Colonic mucosa (tissue), 4 donors: ENCODE data around the gene FYB1. TPM values are rescaled to one million over a fixed set of nuclear protein-coding genes. Genes with fewer than 3 reads are reported as not detected.

Experiments
- DNase-seq: peaks from one replicate; pipeline ENCODE4 v3.0.0-alpha.2; 2020
- H3K27ac ChIP-seq: fragments of 200-600 bp; one replicate; pipeline ENCODE4 v1.8.0; 2021
- H3K27me3 ChIP-seq: fragments of 200-600 bp; one replicate; pipeline ENCODE4 v1.8.0; 2021
- H3K36me3 ChIP-seq: fragments of 200-600 bp; one replicate; pipeline ENCODE4 v1.8.0; 2021
- H3K4me1 ChIP-seq: fragments of 200-600 bp; one replicate; pipeline ENCODE4 v1.8.0; 2021; ENCODE audit warnings: mild to moderate bottlenecking
- H3K4me3 ChIP-seq: fragments of 200-600 bp; one replicate; pipeline ENCODE4 v1.8.0; 2021
- H3K9ac ChIP-seq, 2 donors: one replicate each; pipeline ENCODE4 v1.7.0; 2013; ENCODE audit warnings: control low read depth in 2 of 2, low read depth in 2 of 2, low read length in 2 of 2
- H3K9me3 ChIP-seq: fragments of 200-600 bp; one replicate; pipeline ENCODE4 v1.8.0; 2021
- intact Hi-C: fragments of 100-400 bp; cut with DNase I; formaldehyde crosslinking; loops from one replicate; pipeline ENCODE4 v1.14.1; 2022
- total RNA-seq, 2 donors: library from RNA; stranded (reverse); fragmentation: NEBNext Ultra II Directional in 1 of 2; extraction: Animal tissue kit (Norgen Biotek cat#: 25700) in 1 of 2; gene quantifications; one replicate each; pipeline ENCODE4 v1.2.1, GENCODE V29; 2021
- TF ChIP-seq, protein P1 (sequence below): fragments of 200-600 bp; IDR thresholded peaks from one replicate; pipeline ENCODE4 v1.8.0; 2022; ENCODE audit warnings: antibody characterized with exemption, mild to moderate bottlenecking
- donor health status: healthy.
- donor health status: DM: no; HTN: no; CAD: no.
- donor health status: DM: no; HTN: no; CAD: no.

Gene FYB1
- total RNA-seq, 2 donors from 2014 or later = 6.1 to 8.6 TPM

DNA sequence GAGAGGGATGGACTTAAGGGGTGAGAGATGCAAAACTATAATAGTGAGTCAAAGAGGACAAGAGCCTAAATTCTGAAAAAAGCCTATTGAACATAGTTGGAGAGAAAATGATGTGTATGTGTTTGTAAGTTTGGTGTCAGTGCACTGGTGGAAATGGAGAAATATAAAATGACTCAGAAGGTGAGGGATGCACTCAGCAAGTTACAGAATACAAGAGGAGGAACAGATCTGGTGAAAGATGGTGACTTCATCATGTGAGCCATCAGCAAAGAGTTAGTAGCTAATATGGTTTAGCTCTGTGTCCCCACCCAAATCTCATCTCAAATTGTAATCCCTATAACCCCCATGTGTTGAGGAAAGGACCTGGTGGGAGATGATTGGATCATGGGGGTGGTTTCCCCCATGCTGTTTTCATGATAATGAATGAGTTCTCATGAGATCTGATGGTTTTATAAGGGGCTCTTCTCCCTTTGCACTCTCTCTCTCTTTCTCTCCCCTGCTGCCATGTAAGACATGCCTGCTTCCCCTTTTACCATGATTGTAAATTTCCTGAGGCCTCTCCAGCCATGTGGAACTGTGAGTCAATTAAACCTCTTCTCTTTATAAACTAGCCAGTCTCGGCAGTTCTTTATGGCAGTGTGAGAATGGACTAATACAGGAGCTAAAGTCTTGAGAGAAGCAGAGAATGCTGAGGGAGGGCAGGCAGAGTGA, 30.4 kb upstream of the FYB1 start:
- intact Hi-C loops = no loop called here
- no peaks in the 10 kb centered on the region for H3K4me1 ChIP-seq
- H3K4me3 ChIP-seq = no peak overlapping the region
- TF ChIP-seq, protein P1, sequence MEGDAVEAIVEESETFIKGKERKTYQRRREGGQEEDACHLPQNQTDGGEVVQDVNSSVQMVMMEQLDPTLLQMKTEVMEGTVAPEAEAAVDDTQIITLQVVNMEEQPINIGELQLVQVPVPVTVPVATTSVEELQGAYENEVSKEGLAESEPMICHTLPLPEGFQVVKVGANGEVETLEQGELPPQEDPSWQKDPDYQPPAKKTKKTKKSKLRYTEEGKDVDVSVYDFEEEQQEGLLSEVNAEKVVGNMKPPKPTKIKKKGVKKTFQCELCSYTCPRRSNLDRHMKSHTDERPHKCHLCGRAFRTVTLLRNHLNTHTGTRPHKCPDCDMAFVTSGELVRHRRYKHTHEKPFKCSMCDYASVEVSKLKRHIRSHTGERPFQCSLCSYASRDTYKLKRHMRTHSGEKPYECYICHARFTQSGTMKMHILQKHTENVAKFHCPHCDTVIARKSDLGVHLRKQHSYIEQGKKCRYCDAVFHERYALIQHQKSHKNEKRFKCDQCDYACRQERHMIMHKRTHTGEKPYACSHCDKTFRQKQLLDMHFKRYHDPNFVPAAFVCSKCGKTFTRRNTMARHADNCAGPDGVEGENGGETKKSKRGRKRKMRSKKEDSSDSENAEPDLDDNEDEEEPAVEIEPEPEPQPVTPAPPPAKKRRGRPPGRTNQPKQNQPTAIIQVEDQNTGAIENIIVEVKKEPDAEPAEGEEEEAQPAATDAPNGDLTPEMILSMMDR = no peak
- H3K36me3 ChIP-seq = no peaks in the 10 kb centered on the region
- no peaks in the 10 kb centered on the region for H3K27me3 ChIP-seq
- H3K27ac ChIP-seq = no peak overlapping the region
- no peak for DNase-seq
- H3K9ac ChIP-seq = no peak overlapping the region
- no peaks in the 10 kb centered on the region for H3K9me3 ChIP-seq

DNA sequence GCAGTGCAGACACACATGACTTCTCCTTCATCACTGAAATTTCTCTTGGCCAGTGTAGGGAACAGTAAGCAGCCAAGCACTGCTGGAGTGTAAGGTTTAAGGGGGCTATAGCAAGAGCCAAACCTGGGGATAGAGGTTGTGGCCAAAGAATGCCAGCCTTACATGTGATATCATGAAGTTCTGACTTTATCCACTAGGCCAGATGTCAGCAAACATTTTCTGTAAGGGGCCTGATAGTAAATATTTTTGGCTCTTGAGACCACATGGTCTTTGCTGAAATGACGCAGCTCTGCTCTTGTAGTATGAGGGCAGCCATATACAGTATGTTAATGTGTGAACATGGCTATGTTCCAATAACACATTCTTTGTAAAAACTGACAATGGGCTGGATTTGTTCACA, 29.7 kb upstream of the FYB1 start:
- H3K9ac ChIP-seq = no peak overlapping the region
- no peak overlapping the region for H3K27ac ChIP-seq
- no peaks in the 10 kb centered on the region for H3K9me3 ChIP-seq
- no peak overlapping the region for H3K4me3 ChIP-seq
- no peak for DNase-seq
- H3K4me1 ChIP-seq = no peaks in the 10 kb centered on the region
- no peaks in the 10 kb centered on the region for H3K27me3 ChIP-seq
- TF ChIP-seq, protein P1 = no peak
- H3K36me3 ChIP-seq = no peaks in the 10 kb centered on the region
- intact Hi-C loops = no loop called here

DNA sequence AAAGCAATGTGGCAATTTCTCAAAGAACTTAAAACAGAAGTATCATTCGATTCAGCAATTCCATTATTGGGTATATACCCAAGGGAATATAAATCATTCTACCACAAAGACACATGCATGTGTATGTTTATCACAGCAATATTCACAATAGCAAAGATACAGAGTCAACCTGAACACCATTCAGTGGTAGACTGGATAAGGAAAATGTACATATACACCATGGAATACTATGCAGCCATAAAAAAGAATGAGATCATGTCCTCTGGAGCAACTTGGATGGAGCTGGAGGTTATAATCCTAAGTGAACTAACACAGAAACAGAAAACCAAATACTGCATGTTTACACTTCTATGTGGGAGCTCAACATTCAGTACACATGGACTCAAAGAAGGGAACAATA, 21.4 kb upstream of the FYB1 start:
- no peaks in the 10 kb centered on the region for H3K4me1 ChIP-seq
- no peak overlapping the region for H3K27ac ChIP-seq
- H3K36me3 ChIP-seq = no peaks in the 10 kb centered on the region
- no peak for DNase-seq
- intact Hi-C loops = no loop called here
- no peaks in the 10 kb centered on the region for H3K9me3 ChIP-seq
- H3K27me3 ChIP-seq = no peaks in the 10 kb centered on the region
- H3K9ac ChIP-seq = no peak overlapping the region
- TF ChIP-seq, protein P1 = no peak
- H3K4me3 ChIP-seq = no peak overlapping the region

DNA sequence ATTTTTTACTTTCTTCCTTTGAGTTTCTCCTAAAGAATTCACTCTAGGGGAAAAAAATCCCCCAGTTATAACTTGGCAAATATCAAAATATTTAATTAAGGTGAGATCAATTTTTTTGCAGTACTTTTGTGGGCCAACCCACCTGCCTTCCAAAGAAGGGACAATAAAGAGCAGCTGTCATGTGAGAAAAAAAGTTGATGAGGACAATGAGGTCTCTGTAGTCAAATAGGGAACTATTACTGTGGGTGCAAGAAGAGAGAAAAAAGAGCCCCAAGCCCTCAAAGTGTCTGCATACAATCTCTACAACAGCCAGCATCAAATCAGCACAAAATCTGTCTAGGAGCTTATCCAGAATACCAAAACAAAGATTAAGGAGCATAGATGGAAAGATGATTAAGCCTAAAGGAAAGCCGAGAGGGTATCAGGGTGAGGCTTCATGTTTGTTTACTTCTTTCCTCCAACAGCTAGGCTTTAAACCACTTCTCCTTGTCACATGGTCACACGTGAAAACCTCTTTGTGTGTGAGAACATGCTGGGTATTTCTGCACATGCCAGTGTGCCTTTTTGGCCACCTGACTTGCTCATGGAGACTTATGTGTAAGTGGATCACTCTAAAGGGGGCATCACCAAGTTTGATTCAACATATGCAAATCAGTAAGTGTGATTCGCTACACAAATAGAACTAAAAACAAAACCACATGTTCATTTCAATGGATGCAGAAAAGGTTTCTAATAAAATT, 19.2 kb upstream of the FYB1 start:
- TF ChIP-seq, protein P1 = no peak
- Histone ChIP-seq H3K9me3 (no peaks in the 10 kb centered on the region), H3K27ac (no peak overlapping the region), H3K4me1 (no peaks in the 10 kb centered on the region), H3K4me3 (no peak overlapping the region), H3K27me3 (no peaks in the 10 kb centered on the region), H3K36me3 (no peaks in the 10 kb centered on the region), H3K9ac (no peak overlapping the region)
- intact Hi-C loops = no loop called here
- no peak for DNase-seq

DNA sequence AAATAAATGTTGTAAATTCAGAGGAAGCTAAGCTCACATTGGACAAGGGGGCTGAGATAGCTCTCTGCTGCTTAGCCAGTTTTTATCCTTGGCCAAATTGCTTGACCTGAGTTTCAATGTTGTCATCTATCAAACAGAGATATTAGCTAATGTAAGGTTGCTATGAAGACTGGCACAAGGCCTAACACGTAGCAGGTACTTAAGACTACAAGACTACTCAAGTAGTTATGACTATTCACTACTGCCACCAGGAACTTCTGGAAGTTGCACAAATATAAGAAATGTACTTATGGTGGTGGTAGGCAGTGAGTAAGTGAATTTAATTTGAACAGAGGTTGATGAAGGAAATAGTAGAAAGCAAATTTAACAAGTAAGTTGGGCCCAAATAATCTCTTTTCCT, 17.4 kb upstream of the FYB1 start:
- Histone ChIP-seq H3K36me3 (no peaks in the 10 kb centered on the region), H3K27me3 (no peaks in the 10 kb centered on the region), H3K9me3 (no peaks in the 10 kb centered on the region), H3K27ac (no peak overlapping the region), H3K4me3 (no peak overlapping the region), H3K4me1 (no peaks in the 10 kb centered on the region), H3K9ac (no peak overlapping the region)
- DNase-seq = no peak
- TF ChIP-seq, protein P1 = no peak
- intact Hi-C loops = no loop called here
